Renal cortical epithelial cell (primary cell): ENCODE results near the gene AFAP1. TPM values are rescaled to one million over a fixed set of nuclear protein-coding genes. Genes with fewer than 3 reads are reported as not detected.

Source experiments
- DNase-seq: peaks from one replicate; pipeline ENCODE4 v3.0.0-alpha.2; 2011; ENCODE audit warnings: low read depth
- total RNA-seq: library from RNA; depleted of rRNA; stranded (reverse); fragments of >200 nt; gene quantifications from 2 replicates; pipeline ENCODE4 v1.2.3, GENCODE V29; 2014

Gene AFAP1
- total RNA-seq, 1 donor from 2014 or later: 27.2 TPM

GRCh38 chr4:7805533-7806337 lies 133.9 kb downstream of the AFAP1 start:
- peak; percentile 97 for DNase-seq

- no peak for DNase-seq
Measured at GRCh38 chr4:7804756-7805385, 134.8 kb downstream of the AFAP1 start.

- DNase-seq: peak; percentile 54
Measured at GRCh38 chr4:7803992-7804755, 135.5 kb downstream of the AFAP1 start.

- DNase-seq: no peak
Measured at GRCh38 chr4:7803371-7803770, 136.3 kb downstream of the AFAP1 start.

- DNase-seq: peak; percentile 63
Measured at GRCh38 chr4:7802093-7802726, 137.5 kb downstream of the AFAP1 start.

GRCh38 chr4:7801641-7802040 lies 138.0 kb downstream of the AFAP1 start:
- DNase-seq: no peak

- DNase-seq: no peak
Measured at GRCh38 chr4:7801001-7801400, 138.7 kb downstream of the AFAP1 start.

GRCh38 chr4:7800410-7800809 lies 139.3 kb downstream of the AFAP1 start:
- DNase-seq: no peak

- DNase-seq: no peak
Measured at GRCh38 chr4:7799736-7800135, 139.9 kb downstream of the AFAP1 start.

GRCh38 chr4:7799306-7799705 lies 140.4 kb downstream of the AFAP1 start:
- no peak for DNase-seq

GRCh38 chr4:7798178-7798995 lies 141.3 kb downstream of the AFAP1 start:
- no peak for DNase-seq

- DNase-seq: no peak
Measured at GRCh38 chr4:7797330-7797729, 142.3 kb downstream of the AFAP1 start.

GRCh38 chr4:7795983-7796382 lies 143.7 kb downstream of the AFAP1 start:
- DNase-seq: no peak

- no peak for DNase-seq
Measured at GRCh38 chr4:7793186-7793585, 146.5 kb downstream of the AFAP1 start.

GRCh38 chr4:7792616-7793015 lies 147.0 kb downstream of the AFAP1 start:
- no peak for DNase-seq

GRCh38 chr4:7790999-7791398 lies 148.7 kb downstream of the AFAP1 start:
- DNase-seq: no peak

GRCh38 chr4:7790023-7790422 lies 149.6 kb downstream of the AFAP1 start:
- DNase-seq: no peak

GRCh38 chr4:7788694-7789425 lies 150.8 kb downstream of the AFAP1 start:
- no peak for DNase-seq

GRCh38 chr4:7788193-7788592 lies 151.5 kb downstream of the AFAP1 start:
- DNase-seq: no peak

- DNase-seq: no peak
Measured at GRCh38 chr4:7787681-7788141, 151.9 kb downstream of the AFAP1 start.
